Measurements from ENCODE around the gene SUCLG1.

SUCLG1 gene

DNA sequence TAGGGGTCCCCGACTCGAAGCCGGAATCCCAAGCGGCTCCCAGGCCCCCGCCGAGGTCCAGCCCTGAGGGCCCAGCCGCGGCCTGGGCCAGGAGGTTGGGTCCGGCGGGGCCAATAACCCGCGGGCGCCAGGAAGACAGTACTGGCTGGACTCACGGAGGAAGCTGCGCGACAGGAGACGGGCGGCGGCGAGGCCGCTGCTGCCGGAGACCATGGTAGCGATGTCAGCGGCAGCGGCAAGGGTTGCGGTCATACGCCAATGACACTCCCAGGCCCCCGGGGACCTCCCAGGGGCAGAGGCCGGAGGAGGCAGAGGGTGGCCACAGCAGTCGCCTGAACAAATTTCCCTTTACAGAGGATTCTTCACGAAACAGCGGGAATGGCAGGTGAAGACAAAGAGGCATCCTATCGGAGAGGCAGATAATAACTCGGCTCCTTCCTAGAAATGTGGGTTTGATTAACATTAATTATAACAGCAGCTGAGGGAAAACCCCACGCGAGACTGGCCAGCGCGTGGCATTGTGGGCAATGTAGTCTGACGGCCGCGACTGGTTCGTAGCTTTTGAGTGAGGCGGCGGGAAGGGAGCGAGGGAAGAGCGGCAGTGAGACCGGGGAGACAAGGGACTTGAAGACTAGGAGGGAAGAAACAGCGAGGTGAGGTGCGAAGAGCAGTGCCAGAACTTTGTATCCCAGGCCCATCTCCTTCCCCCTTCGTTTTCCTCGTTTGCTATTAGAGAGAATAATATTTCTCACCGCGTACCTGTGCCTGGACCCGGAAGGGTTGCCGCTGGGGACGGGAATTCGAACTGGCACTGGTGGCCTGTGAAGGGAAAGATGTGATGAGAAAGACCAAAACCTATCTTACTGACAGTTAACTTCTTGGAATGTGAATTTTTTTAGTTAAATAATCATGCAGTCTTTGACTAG, at the start of gene SUCLG1:
SUCLG1 (minus strand) TSS at position 263 of the 926 bp plus-strand sequence; CDS start at position 252, 11 bp downstream.
- Mint-ChIP-seq H3K4me3 (peak within 1 kb of the TSS; percentile 98), H3K4me1 (ENCODE audit: low read depth) (peaks cover 42% of the 10 kb centered on the region), H3K27me3 (no peaks in the 10 kb centered on the region), H3K36me3 (ENCODE audit: low read depth) (peaks cover 8% of the 10 kb centered on the region), H3K9me3 (no peaks in the 10 kb centered on the region), H3K27ac (peak within 1 kb of the TSS; percentile 99)

DNA sequence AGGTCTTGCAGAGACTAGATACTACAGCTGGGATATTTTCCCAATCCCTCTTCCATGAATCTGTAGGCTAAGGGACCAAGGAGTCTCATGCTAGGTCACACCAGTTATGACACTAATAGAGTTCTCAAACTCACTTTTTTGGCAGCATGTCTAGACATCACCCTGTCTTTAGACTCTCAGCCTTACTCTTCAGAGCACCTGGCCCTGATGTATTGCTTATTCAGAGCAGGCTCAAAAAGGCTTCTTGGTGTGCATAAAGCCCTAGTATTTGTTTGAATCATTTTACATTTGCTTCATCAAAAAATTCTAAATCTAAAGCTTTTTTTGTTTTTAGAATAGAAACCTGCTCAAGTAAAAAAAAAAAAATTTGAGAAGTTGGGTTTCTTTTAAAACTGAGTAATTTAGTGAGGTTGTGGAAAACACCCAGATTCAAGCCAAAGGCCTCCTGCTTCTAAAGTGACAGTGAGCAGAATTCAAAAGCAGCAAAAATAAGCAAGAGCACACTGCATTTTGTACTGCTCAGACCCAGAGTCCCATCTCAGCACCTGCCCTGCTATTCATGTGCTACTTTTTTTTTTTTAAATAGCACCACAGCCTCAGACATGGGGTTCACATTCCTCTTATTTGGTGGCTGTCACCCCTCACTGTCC, 39.2 kb upstream of the SUCLG1 start:
- no peak overlapping the region for H3K4me3 Mint-ChIP-seq
- H3K4me1 Mint-ChIP-seq (ENCODE audit: low read depth) = peaks cover 6% of the 10 kb centered on the region
- peaks cover 8% of the 10 kb centered on the region for H3K9me3 Mint-ChIP-seq
- H3K36me3 Mint-ChIP-seq (ENCODE audit: low read depth) = no peaks in the 10 kb centered on the region
- no peak overlapping the region for H3K27ac Mint-ChIP-seq
- H3K27me3 Mint-ChIP-seq = no peaks in the 10 kb centered on the region

DNA sequence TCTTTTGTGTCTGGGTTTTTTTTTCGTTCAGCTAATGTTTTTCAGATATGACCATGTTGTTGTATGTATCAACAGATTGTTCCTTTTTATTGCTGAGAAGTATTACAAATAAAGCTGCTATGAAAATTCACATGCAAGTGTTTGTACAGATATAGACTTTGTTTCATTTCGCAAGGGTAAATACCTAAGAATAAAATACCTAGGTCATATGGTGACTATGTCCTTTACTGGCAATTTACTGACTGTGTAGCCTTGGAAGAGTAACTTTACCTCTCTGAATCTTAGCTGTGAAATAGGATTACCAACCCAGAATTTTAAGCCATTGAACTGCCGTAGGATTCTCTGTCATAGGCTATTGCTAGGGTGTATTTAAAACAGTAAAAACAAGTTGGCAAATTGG, 38.2 kb upstream of the SUCLG1 start:
- Mint-ChIP-seq H3K36me3 (ENCODE audit: low read depth) (no peaks in the 10 kb centered on the region), H3K4me3 (no peak overlapping the region), H3K9me3 (peaks cover 5% of the 10 kb centered on the region), H3K27me3 (no peaks in the 10 kb centered on the region), H3K4me1 (ENCODE audit: low read depth) (peaks cover 6% of the 10 kb centered on the region), H3K27ac (no peak overlapping the region)

DNA sequence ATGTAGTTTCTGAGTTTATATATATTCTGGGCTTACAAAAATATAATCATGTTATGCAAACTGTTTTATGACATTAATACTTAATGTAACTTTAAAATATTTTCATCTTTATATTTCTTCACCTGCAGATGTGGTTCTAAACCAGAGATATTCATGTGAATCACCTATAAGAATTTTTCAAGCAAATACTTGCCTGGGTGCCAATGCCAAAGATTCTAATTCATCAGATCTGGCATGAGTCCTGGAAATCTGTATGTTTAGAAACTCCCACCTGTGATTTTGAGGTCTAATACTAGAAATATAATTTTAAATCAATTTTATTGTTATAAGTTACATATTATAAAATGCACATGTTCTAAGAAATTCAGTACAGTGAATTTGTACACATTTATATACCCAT, 37.3 kb upstream of the SUCLG1 start:
- Mint-ChIP-seq H3K4me3 (no peak overlapping the region), H3K27me3 (no peaks in the 10 kb centered on the region), H3K9me3 (peaks cover under 1% of the 10 kb centered on the region), H3K36me3 (ENCODE audit: low read depth) (no peaks in the 10 kb centered on the region), H3K27ac (no peak overlapping the region), H3K4me1 (ENCODE audit: low read depth) (peaks cover 6% of the 10 kb centered on the region)

DNA sequence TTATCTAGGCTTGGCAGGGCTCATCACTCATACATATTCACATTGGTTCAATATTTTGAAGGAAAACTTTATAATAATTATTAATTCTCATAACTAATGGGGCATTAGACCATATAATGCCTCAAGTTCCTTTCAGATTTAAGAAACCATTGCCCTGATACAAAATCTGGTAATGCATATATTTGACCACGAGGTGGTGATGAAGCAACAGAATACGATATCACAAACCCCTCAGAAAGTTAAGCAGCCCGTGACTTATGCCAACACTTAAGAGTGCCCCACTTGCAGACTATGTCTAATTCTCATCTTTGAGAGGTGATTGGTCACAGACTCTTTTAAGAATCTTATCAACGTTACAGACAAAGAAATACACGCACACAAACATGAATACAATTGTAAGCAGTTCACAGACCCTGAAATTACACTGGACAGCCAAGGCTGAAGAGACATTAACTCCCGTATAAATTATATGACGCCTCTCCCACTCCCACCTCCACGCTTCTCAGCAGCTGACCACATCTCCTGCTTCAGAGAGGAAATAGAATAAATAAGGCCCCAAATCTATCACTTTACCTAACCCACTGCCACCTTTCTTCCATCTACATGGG, 36.6 kb upstream of the SUCLG1 start:
- H3K9me3 Mint-ChIP-seq = no peaks in the 10 kb centered on the region
- no peak overlapping the region for H3K4me3 Mint-ChIP-seq
- H3K36me3 Mint-ChIP-seq (ENCODE audit: low read depth) = no peaks in the 10 kb centered on the region
- peak overlapping the region; percentile 74 for H3K27ac Mint-ChIP-seq
- H3K4me1 Mint-ChIP-seq (ENCODE audit: low read depth) = peaks cover 6% of the 10 kb centered on the region
- H3K27me3 Mint-ChIP-seq = no peaks in the 10 kb centered on the region

DNA sequence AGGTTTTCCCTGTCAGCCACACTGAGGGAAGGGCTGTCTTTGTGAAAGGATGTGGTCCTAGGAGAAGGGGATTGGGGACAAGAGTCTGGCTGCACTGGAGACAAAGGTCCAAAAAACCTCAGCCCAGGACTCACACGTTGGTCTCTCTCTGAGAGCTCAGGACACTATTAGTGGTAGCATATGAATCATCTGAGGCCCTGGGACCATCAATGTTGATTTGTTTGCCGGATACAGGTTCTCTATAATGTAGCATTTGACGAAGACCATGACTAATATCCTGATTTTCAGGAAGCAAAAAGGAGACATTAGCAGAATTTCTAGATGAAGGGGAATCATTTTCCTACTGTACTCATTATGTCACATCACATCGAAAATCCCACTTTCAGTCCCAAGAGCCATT, 35.0 kb upstream of the SUCLG1 start:
- H3K4me3 Mint-ChIP-seq = no peak overlapping the region
- H3K4me1 Mint-ChIP-seq (ENCODE audit: low read depth) = peaks cover 6% of the 10 kb centered on the region
- no peak overlapping the region for H3K27ac Mint-ChIP-seq
- no peaks in the 10 kb centered on the region for H3K36me3 Mint-ChIP-seq (ENCODE audit: low read depth)
- H3K27me3 Mint-ChIP-seq = no peaks in the 10 kb centered on the region
- no peaks in the 10 kb centered on the region for H3K9me3 Mint-ChIP-seq

DNA sequence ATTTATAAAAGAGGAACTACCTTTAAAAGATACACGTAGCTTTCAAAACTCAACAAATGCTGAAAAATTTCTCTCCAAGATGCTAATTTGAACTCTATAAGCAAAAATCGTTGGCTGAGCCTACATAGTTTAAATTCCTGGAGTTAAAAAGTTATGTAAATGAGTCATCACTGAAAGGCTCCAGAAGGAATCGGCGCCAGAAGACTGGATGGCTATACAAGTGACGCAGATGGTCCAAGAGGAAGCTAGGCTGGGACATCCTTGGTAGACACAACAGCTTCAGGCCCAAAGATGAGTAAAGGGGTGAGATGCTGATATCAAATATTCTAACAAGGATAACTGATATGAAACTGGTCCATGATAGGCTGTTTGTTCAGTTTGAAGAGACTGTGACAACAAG, 34.4 kb upstream of the SUCLG1 start:
- Mint-ChIP-seq H3K4me1 (ENCODE audit: low read depth) (peaks cover 6% of the 10 kb centered on the region), H3K9me3 (no peaks in the 10 kb centered on the region), H3K36me3 (ENCODE audit: low read depth) (no peaks in the 10 kb centered on the region), H3K27ac (no peak overlapping the region), H3K27me3 (no peaks in the 10 kb centered on the region), H3K4me3 (no peak overlapping the region)

DNA sequence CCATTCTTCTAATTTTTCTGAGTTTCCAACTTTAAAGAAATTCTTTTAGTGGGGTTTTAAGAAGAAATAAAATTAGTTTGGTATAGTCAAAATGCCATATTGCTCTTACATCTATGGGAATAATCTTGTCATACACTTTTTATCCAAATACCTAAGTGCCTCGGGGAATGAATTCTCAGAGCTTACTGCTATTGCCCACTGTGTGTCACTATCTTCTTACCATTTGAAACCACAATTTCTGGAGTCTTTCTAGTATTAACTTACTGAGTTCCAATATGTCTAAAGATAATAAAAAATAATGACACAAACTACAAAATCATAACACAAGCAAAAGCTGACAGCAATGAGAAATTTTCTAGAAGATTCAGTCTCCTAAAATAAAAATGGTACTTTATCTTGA, 33.5 kb upstream of the SUCLG1 start:
- Mint-ChIP-seq H3K36me3 (ENCODE audit: low read depth) (no peaks in the 10 kb centered on the region), H3K27ac (no peak overlapping the region), H3K4me3 (no peak overlapping the region), H3K27me3 (no peaks in the 10 kb centered on the region), H3K9me3 (no peaks in the 10 kb centered on the region), H3K4me1 (ENCODE audit: low read depth) (peaks cover 6% of the 10 kb centered on the region)

DNA sequence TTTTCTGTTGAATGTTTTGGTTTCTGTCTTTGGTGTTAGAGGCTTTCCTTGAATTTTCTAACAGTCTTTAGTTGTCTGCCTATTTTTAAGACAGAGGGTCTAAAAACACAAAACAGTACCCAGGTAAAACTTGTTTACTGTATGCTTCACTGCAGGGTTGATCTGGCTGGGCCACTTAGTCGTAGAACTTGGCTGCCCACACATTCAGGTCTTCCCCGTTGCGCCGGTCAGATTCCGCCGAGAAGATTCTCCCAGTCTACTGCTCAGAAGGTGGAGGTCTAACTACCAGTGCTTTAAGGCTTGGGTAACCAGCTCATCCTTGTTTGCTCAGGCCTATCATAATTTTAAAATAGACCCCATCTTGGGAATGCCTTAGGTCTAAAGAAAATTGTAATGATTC, 32.7 kb upstream of the SUCLG1 start:
- H3K27me3 Mint-ChIP-seq = no peaks in the 10 kb centered on the region
- no peak overlapping the region for H3K4me3 Mint-ChIP-seq
- H3K36me3 Mint-ChIP-seq (ENCODE audit: low read depth) = no peaks in the 10 kb centered on the region
- peaks cover 6% of the 10 kb centered on the region for H3K4me1 Mint-ChIP-seq (ENCODE audit: low read depth)
- H3K27ac Mint-ChIP-seq = no peak overlapping the region
- H3K9me3 Mint-ChIP-seq = no peaks in the 10 kb centered on the region

DNA sequence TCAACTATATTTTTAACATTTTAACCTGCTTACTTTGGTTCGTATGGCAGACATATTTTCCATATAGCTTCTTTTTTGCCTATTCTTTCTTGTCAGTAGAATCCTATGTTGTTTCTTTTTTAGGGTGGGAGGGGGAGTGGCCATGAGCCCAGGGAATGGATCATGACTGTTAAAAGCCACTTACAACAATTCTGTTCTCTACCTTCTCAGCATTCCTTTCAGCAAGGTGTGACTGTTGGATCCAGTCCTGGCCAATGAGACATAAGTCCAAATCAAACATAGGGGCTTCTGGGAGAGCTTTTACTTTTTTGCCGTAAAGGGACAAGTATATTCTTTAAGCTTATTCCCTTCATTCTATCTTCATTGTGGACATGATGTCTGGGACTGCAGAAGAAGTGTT, 32.2 kb upstream of the SUCLG1 start:
- Mint-ChIP-seq H3K27me3 (no peaks in the 10 kb centered on the region), H3K9me3 (no peaks in the 10 kb centered on the region), H3K4me1 (ENCODE audit: low read depth) (peaks cover 6% of the 10 kb centered on the region), H3K27ac (no peak overlapping the region), H3K36me3 (ENCODE audit: low read depth) (no peaks in the 10 kb centered on the region), H3K4me3 (no peak overlapping the region)

DNA sequence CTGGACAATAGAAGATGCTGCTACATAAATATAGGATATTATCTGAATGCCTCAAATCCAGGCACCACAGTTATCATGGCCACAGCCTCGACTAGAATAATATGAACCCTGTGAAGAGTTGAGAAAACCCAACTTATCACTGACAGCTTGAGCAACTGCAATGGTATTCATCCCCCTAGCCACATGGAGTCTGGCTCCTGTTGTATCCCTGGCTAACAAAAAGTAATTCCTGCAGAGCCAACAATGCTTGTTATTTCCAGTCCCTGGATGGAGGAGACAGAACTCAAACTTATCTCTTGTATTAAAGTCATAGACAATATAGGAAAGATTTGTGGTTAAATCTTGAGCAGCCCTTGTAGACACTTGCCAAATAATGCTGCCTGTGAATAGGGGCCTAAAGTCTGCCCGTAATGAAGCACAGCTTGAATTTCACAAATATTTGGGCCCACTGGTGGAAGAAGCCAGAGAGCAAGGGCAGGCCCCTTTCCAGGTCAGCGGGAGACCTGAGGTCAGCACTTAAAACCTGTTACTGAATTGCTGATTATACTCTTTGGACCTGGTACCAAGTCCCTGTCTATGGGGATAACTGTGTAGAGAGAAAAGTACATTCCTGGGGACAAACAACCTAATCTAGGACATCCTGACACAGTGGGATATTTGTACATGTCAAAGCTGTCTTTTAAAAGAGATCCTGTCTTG, 28.4 kb upstream of the SUCLG1 start:
- Mint-ChIP-seq H3K4me3 (no peak overlapping the region), H3K4me1 (ENCODE audit: low read depth) (peaks cover 2% of the 10 kb centered on the region), H3K27ac (no peak overlapping the region), H3K36me3 (ENCODE audit: low read depth) (no peaks in the 10 kb centered on the region), H3K27me3 (no peaks in the 10 kb centered on the region), H3K9me3 (no peaks in the 10 kb centered on the region)

DNA sequence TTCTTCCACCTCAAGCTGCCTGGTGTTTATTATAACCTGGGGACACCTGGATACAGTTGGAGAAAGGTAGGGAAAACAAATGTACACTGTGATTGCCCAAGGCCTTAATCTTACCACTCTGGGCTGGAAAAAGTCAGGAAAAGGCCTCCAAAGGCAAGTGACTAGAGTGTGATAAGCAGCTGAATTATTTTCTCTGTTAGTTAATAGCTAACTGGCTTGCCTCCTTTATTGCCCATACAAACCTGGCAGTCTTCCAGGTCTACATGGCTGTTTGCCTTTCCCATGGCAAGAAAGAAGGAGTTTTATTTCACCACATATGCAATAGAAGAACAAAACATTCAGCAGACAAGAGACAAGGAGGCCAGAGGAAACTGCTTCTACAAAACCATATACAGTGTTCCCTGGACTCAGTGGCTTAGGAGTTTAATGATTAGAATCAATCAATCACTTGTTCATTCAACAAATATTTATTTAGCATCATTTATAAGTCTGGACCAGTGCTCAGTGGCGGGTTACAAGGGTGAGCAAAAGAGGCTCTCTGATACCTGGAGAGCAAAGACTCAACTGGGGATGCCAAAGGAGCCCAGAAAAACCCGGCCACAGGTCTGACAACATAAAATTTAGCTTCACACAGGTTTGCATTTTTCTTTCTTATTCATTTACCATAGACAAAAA, 27.5 kb upstream of the SUCLG1 start:
- Mint-ChIP-seq H3K36me3 (ENCODE audit: low read depth) (no peaks in the 10 kb centered on the region), H3K27ac (no peak overlapping the region), H3K27me3 (no peaks in the 10 kb centered on the region), H3K4me1 (ENCODE audit: low read depth) (peaks cover 10% of the 10 kb centered on the region), H3K9me3 (no peaks in the 10 kb centered on the region), H3K4me3 (no peak overlapping the region)

DNA sequence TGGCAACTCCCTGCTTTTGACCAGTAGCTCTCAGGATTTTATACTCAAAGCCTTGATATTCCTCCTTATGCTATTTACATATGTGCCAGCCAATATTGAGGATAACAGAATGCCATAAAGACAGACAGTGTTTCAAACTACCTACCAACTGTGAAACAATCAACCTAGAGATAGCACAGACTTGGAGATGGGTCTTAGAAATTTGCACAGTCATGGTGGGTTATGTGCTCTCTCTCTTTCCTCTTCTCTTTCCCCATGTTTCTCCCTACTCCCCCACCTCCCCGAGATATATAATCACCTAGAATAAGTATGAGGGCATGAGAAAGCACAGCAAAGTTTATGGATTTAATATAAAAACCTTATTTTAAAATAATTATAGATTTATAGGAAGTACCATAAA, 24.2 kb upstream of the SUCLG1 start:
- H3K4me1 Mint-ChIP-seq (ENCODE audit: low read depth) = peaks cover 15% of the 10 kb centered on the region
- no peak overlapping the region for H3K4me3 Mint-ChIP-seq
- H3K36me3 Mint-ChIP-seq (ENCODE audit: low read depth) = no peaks in the 10 kb centered on the region
- no peaks in the 10 kb centered on the region for H3K27me3 Mint-ChIP-seq
- H3K27ac Mint-ChIP-seq = no peak overlapping the region
- no peaks in the 10 kb centered on the region for H3K9me3 Mint-ChIP-seq

DNA sequence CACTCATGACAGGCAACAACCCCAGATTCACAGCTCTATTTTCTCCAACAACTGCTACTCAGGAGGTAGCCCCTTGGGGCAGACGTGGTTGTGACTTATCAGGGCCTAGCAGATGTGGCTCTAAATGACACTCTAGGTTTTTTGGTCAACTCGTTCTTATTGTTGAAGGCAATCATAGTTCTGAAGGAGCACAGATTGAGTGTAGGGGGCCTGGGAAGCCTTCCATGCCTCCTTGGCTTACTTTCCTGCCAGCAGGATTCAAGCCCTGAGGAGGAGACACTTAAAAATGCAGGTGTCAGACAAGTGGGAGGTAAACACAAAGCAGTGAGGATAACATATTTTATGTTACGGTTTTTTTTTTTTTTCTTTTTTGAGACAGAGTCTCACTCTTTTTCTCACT, 23.5 kb upstream of the SUCLG1 start:
- Mint-ChIP-seq H3K4me1 (ENCODE audit: low read depth) (peaks cover 15% of the 10 kb centered on the region), H3K4me3 (no peak overlapping the region), H3K27me3 (no peaks in the 10 kb centered on the region), H3K36me3 (ENCODE audit: low read depth) (no peaks in the 10 kb centered on the region), H3K9me3 (no peaks in the 10 kb centered on the region), H3K27ac (no peak overlapping the region)

Data from stimulated activated naive CD8-positive, alpha-beta T cell treated with anti-CD3 and anti-CD28 coated beads, Interleukin-15, Interleukin-2, amounts not matched to agents 100 ng/mL and 50 ng/mL, for 24 hours (primary cell).